ENCODE results near the gene ECHDC3. TPM values are rescaled to one million over a fixed set of nuclear protein-coding genes. Genes with fewer than 3 reads are reported as not detected.
A peak's percentile ranks its signal among the peaks of the same experiment; 100 is the strongest.
"Not testable (repeated sequence)": the region's sequence is repeated elsewhere in the genome, so short reads cannot be mapped to it uniquely, and the experiment has no call there.

Gene ECHDC3, protein sequence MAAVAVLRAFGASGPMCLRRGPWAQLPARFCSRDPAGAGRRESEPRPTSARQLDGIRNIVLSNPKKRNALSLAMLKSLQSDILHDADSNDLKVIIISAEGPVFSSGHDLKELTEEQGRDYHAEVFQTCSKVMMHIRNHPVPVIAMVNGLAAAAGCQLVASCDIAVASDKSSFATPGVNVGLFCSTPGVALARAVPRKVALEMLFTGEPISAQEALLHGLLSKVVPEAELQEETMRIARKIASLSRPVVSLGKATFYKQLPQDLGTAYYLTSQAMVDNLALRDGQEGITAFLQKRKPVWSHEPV
- 105 TPM for total RNA-seq
- long read RNA-seq, transcript ECHDC3-201 (5 exons, 1,649 nt), result major isoform, 388 of 489 reads
- long read RNA-seq, partial matches to known transcripts, result 55 of 489 reads
- long read RNA-seq, other reads (novel, unspliced or antisense), result 43 of 489 reads

GRCh38 chr10:11742009-11742778 is at the start of gene ECHDC3:
Gene ECHDC3, plus strand, starts transcription at chr10:11742382. Its CDS starts 195 bp downstream, at chr10:11742577.
- intact Hi-C loops (cut with DNase I), result no loop called here
- ATAC-seq (ENCODE audit: poor library complexity), result peak; percentile 82

GRCh38 chr10:11693376-11693775 is 48.8 kb upstream of the ECHDC3 start:
- no peak for DNase-seq
- ATAC-seq (ENCODE audit: poor library complexity), result no peak
- intact Hi-C loops (cut with DNase I), result no loop called here

More at GRCh38 chr10:11742009-11742778, at the start of gene ECHDC3:
- DNase-seq, result peak; percentile 89

DNA sequence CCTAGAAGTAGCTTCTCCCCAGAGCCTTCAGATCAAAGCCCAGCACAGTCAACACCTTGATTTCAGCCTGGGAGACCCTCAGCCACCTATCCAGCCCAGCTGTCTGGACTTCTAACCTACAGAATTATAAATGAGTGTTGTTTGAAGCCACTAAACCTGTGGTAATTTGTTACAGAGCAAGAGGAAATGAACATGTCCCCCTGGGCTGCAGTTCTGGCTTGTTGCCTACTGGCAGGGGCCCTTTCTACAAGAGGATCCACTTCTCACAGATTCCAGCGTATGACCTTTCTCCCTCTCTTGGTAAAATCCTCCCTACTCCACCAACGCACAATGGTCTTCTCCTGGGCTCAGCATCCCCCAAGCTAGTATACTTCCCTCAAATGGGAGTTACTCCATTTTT is 46.4 kb upstream of the ECHDC3 start:
- intact Hi-C loops (cut with DNase I), result no loop called here
- ATAC-seq (ENCODE audit: poor library complexity) (no peak), DNase-seq (no peak)

DNA sequence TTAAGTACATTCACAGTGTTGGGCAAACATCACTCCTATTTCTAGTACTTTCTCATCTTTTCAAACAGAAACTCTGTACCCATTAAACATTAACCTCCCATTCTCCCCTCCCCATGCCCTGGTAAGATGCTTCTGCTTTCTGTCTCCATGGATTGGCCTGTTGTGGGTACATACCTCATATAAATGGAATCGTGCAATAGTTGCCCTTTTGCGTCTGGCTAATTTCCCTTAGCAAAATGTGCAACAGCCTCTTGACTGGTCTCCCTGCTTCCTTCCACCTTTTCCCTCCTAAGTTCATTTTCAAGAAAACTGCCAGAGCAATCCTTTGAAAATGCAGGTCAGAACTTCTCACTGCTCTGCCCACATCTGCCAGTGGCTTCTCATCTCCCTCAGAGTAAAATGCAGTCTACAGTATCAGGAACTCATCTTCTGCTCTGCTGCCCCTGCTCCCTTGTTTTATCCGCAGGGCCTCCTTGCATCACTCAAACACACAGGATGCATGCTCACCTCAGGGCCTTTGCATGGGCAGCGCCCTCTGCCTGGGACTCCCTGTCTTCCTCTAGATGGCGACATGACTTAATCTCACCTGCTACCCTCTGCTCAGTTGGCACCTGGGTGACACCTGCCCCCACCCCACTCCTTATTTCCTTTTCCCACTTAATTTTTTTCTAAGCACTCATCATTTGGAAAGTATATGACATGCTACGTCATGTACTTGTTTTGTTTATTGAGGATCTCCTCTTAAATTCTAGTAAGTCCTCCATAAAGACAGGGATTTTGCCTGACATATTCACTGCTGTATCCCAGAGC is 44.3 kb upstream of the ECHDC3 start:
- intact Hi-C loops (cut with DNase I), result no loop called here
- ATAC-seq (ENCODE audit: poor library complexity) (no peak), DNase-seq (no peak)

DNA sequence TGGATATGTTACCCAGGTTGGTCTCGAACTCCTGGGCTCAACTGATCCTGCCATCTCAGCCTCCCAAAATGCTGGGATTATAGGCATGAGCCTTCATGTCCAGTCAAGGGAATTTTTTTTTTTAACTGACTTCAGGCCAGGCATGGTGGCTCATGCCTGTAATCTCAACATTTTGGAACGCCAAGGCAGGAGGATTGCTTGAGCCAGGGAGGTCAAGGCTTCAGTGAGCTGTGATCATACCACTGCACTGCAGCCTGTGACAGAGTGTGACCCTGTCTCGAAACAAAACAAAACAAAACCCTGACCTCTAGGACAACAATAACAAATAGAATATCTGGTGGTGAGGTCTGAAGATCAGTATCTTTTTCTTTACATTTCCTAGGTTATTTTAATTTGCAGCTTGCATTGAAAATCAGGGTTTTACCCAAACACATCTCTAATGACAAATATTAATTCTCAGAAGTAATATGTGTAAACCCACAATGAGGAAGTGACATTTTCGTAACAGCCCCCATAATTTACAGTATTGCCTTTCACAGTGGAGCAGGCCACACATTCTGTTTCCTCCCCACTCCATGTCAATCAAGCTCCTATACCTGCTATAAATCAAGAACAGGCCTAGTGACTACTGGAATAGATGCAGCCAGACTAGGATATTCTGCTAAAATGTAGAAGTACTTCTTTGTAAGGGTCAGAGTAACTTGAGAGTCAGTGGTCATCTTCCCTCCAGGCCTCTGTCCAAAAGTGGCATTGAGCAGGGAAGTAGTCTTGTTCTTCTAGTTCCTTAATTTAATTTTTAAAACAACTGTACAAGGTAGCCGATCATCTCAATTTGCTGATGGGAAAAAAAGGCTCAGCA is 43.3 kb upstream of the ECHDC3 start:
- intact Hi-C loops (cut with DNase I), result no loop called here
- DNase-seq, result no peak
- ATAC-seq (ENCODE audit: poor library complexity), result no peak

GRCh38 chr10:11699550-11700097 is 42.6 kb upstream of the ECHDC3 start:
- intact Hi-C loops (cut with DNase I), result no loop called here
- DNase-seq, result no peak
- ATAC-seq (ENCODE audit: poor library complexity), result no peak

DNA sequence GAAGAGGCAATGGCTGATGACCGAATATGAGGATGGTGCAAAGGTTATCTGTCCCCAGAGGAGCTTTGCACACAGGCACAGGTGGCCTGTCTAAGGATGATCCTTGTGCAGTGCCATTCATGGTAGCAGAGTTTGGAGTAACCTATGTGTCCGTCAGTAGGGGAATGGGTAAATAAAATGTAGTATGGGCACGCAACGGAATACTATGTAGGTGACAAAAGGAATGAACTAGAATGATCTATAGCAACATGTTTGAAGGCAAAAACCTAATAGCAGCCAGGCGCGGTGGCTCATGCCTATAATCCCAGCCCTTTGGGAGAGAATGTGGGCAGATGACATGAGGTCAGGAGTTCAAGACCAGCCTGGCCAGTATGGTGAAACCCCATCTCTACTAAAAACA is 41.6 kb upstream of the ECHDC3 start:
- intact Hi-C loops (cut with DNase I), result no loop called here
- DNase-seq (no peak), ATAC-seq (ENCODE audit: poor library complexity) (no peak)

- DNase-seq, result no peak
- no peak for ATAC-seq (ENCODE audit: poor library complexity)
- intact Hi-C loops (cut with DNase I), result no loop called here
Observed at GRCh38 chr10:11701451-11702095, 40.6 kb upstream of the ECHDC3 start.

DNA sequence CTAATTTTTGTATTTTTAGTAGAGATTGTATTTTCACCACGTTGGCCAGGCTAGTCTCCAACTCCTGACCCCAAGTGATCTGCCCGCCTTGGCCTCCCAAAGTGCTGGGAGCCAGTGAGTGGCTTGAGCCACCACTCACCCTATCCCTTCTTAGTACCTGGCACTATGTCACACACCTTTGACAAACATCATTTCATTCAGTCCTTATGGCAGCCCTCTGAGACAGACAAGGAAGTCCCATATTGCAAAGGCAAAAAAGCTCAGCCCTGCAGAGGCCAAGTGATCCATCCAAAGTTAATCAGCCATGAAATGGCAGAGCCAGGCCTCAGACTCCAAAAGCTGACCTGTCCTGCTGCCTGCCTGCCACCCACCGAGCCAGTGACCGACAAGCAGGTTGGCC is 39.9 kb upstream of the ECHDC3 start:
- ATAC-seq (ENCODE audit: poor library complexity), result no peak
- DNase-seq, result no peak
- intact Hi-C loops (cut with DNase I), result no loop called here

GRCh38 chr10:11704092-11704491 is 38.1 kb upstream of the ECHDC3 start:
- ATAC-seq (ENCODE audit: poor library complexity), result no peak
- intact Hi-C loops (cut with DNase I), result no loop called here
- no peak for DNase-seq

DNA sequence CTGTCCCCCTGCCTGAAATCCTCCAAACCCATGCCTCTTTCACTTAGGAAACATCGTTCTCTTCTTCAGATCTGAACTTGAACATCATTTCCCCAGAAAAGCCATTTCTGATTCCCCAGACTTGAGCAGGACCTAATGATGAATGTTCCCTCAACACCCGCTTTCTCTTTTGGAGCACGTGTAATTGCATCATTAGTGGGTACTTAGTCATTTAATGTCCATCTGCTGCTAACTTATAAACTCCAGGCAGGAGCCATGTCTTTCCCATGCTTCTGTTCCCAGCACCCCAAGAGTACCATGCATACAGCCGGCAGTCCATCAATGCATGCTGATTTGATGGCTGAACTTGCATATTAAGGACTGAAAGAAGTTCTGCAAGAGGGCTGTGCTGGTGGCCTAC is 36.5 kb upstream of the ECHDC3 start:
- intact Hi-C loops (cut with DNase I), result no loop called here
- ATAC-seq (ENCODE audit: poor library complexity), result no peak

DNA sequence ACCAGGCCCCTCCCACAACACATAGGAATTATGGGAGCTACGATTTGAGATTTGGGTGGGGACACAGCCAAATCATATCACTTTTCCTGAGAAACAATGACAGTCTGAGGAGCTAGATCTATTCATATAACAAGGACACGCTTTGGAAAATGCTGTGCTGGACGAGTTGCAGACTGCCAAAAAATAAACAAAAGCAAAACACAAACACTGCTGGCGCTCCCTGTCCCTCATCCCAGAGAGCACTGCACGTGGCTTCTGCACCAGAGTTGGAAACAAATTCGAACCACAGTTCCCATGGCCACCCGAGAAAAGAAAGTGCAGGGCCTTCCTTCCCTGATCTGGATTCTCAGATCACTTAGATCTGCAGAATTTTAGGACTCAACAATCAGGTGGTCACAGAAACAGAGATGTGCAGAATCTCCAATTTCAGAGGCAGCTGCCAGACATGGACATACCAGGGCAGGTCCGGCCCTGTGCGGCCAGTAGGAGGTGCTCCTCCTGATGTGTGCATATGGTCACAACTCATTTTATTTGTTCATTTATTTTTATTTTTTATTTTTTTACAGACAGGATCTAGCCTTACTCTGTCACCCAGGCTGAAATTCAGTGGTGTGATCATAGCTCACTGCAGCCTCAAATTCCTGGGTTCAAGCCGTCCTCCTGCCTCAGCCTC is 35.2 kb upstream of the ECHDC3 start:
- DNase-seq (no peak), ATAC-seq (ENCODE audit: poor library complexity) (no peak)
- intact Hi-C loops (cut with DNase I), result no loop called here

More for the DNA sequence above, 36.5 kb upstream of the ECHDC3 start:
- no peak for DNase-seq

GRCh38 chr10:11707624-11708350 is 34.4 kb upstream of the ECHDC3 start:
- DNase-seq, result no peak
- intact Hi-C loops (cut with DNase I), result no loop called here
- ATAC-seq (ENCODE audit: poor library complexity), result no peak

- intact Hi-C loops (cut with DNase I); DNase-seq; ATAC-seq (ENCODE audit: poor library complexity): not testable (repeated sequence)
Observed at GRCh38 chr10:11708801-11709200, 33.4 kb upstream of the ECHDC3 start.

- ATAC-seq (ENCODE audit: poor library complexity) (no peak), DNase-seq (no peak)
- intact Hi-C loops (cut with DNase I), result no loop called here
Observed at GRCh38 chr10:11712744-11713143, 29.4 kb upstream of the ECHDC3 start.

GRCh38 chr10:11713186-11713743 is 28.9 kb upstream of the ECHDC3 start:
- ATAC-seq (ENCODE audit: poor library complexity), result no peak
- no peak for DNase-seq
- intact Hi-C loops (cut with DNase I), result no loop called here
